ENCODE results near the gene SMIM35. TPM values are rescaled to one million over a fixed set of nuclear protein-coding genes. Genes with fewer than 3 reads are reported as not detected.

SMIM35 gene
- total RNA-seq, 4 donors from 2014 or later = not detected

DNA sequence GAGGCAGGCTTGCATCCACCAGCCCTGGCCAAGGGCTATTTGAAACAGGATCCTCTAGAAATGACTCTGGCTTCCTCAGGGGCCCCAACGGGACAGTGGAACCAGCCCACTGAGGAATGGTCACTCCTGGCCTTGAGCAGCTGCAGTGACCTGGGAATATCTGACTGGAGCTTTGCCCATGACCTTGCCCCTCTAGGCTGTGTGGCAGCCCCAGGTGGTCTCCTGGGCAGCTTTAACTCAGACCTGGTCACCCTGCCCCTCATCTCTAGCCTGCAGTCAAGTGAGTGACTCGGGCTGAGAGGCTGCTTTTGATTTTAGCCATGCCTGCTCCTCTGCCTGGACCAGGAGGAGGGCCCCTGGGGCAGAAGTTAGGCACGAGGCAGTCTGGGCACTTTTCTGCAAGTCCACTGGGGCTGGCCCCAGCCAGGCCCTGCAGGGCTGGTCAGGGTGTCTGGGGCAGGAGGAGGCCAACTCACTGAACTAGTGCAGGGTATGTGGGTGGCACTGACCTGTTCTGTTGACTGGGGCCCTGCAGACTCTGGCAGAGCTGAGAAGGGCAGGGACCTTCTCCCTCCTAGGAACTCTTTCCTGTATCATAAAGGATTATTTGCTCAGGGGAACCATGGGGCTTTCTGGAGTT, 87.3 kb downstream of the SMIM35 start:
- WGBS, 2 donors = 77 to 100% methylated on average over 1 to 3 of the region's 3 CpGs
- intact Hi-C loops (cut with DNase I; ENCODE audit: low total_unique reads) = no loop called here
- H3K4me3 ChIP-seq (ENCODE audit: low read depth, poor library complexity, severe bottlenecking) = no peak overlapping the region
- TF ChIP-seq, protein P1, sequence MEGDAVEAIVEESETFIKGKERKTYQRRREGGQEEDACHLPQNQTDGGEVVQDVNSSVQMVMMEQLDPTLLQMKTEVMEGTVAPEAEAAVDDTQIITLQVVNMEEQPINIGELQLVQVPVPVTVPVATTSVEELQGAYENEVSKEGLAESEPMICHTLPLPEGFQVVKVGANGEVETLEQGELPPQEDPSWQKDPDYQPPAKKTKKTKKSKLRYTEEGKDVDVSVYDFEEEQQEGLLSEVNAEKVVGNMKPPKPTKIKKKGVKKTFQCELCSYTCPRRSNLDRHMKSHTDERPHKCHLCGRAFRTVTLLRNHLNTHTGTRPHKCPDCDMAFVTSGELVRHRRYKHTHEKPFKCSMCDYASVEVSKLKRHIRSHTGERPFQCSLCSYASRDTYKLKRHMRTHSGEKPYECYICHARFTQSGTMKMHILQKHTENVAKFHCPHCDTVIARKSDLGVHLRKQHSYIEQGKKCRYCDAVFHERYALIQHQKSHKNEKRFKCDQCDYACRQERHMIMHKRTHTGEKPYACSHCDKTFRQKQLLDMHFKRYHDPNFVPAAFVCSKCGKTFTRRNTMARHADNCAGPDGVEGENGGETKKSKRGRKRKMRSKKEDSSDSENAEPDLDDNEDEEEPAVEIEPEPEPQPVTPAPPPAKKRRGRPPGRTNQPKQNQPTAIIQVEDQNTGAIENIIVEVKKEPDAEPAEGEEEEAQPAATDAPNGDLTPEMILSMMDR (IDR thresholded peaks at IDR 0.05) = no peak
- no peak for TF ChIP-seq POLR2A (IDR thresholded peaks at IDR 0.05)
- DNase-seq (ENCODE audit: low spot score in 2 of 2) = peak in 1 of 2 donors; percentile 78

- TF ChIP-seq POLR2A (IDR thresholded peaks at IDR 0.05) = no peak
- TF ChIP-seq, protein P1 (IDR thresholded peaks at IDR 0.05) = no peak
- peak in 1 of 2 donors; percentile 76 for DNase-seq (ENCODE audit: low spot score in 2 of 2)
Observed at GRCh38 chr11:117998664-117999353, 88.0 kb downstream of the SMIM35 start.

DNA sequence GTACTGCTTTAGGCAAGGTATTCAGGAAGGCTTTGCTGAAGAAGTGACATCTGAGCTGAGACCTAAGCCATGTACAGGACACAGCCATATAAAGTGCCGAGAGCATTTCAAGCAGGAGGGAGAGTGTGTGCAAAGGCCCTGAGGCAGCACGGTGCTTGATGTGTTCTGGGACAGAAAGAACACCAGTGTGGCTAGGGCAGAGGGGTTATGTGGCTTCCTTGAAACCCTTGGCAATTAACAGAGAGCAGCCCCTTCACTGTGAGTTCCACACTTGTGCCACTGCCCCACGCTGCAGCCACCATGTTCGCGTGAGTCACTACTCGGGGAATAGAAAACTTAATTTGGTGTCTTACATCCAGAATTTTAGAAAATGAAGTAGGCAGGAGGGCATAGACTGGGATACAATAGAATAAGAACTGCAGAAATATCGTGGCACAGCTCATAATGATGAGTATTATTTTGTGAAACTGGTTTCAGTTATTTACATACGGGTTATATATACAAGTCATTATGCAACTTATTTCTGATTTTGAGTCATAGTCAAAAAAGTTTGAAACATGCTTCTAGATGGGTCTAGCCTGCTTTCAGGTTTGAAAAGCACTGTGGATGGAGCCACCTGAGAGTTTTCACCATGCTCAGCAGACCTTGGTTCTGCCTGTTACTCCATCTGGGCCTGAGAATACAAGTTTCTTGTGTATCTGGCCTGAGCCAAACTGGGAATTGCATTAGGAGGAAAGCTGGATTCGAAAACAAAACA, 88.8 kb downstream of the SMIM35 start:
- DNase-seq (ENCODE audit: low spot score in 2 of 2) = peak in 1 of 2 donors; percentile 25
- intact Hi-C loops (cut with DNase I; ENCODE audit: low total_unique reads) = no loop called here
- H3K4me3 ChIP-seq (ENCODE audit: low read depth, poor library complexity, severe bottlenecking) = no peak overlapping the region
- TF ChIP-seq POLR2A (IDR thresholded peaks at IDR 0.05) = no peak
- TF ChIP-seq, protein P1 (IDR thresholded peaks at IDR 0.05) = no peak
- WGBS, 2 donors = 83 to 91% methylated on average over 9 of the region's 9 CpGs

More at GRCh38 chr11:117998664-117999353, 88.0 kb downstream of the SMIM35 start:
- WGBS, 2 donors = 89 to 90% methylated on average over 8 to 10 of the region's 10 CpGs
- no peak overlapping the region for H3K4me3 ChIP-seq (ENCODE audit: low read depth, poor library complexity, severe bottlenecking)
- intact Hi-C loops (cut with DNase I; ENCODE audit: low total_unique reads) = no loop called here

GRCh38 chr11:117997406-117997805, 89.4 kb downstream of the SMIM35 start:
- intact Hi-C loops (cut with DNase I; ENCODE audit: low total_unique reads) = no loop called here
- no peak for TF ChIP-seq POLR2A (IDR thresholded peaks at IDR 0.05)
- TF ChIP-seq, protein P1 (IDR thresholded peaks at IDR 0.05) = no peak
- peak in 1 of 2 donors; percentile 25 for DNase-seq (ENCODE audit: low spot score in 2 of 2)
- H3K4me3 ChIP-seq (ENCODE audit: low read depth, poor library complexity, severe bottlenecking) = no peak overlapping the region
- 78 to 86% methylated on average over 2 of the region's 2 CpGs for WGBS, 2 donors

GRCh38 chr11:117996058-117996457, 90.7 kb downstream of the SMIM35 start:
- H3K4me3 ChIP-seq (ENCODE audit: low read depth, poor library complexity, severe bottlenecking) = no peak overlapping the region
- intact Hi-C loops (cut with DNase I; ENCODE audit: low total_unique reads) = no loop called here
- no peak for DNase-seq (ENCODE audit: low spot score in 2 of 2)
- WGBS, 2 donors = 95% methylated on average over 3 to 4 of the region's 4 CpGs
- TF ChIP-seq, protein P1 (IDR thresholded peaks at IDR 0.05) = no peak
- no peak for TF ChIP-seq POLR2A (IDR thresholded peaks at IDR 0.05)
